ENCODE data around the gene TMCC3. TPM values are rescaled to one million over a fixed set of nuclear protein-coding genes. Genes with fewer than 3 reads are reported as not detected.

Gene TMCC3
- total RNA-seq, 2 donors from 2014 or later: 13.5 to 15.4 TPM

- no peak for DNase-seq (ENCODE audit: low spot score)
- Histone ChIP-seq H3K4me1 (replicated peaks) (no peaks in the 10 kb centered on the region), H3K27ac (no peak overlapping the region), H3K4me3 (no peak overlapping the region), H3K27me3 (replicated peaks; ENCODE audit: insufficient read depth) (no peaks in the 10 kb centered on the region), H3K36me3 (no peaks in the 10 kb centered on the region), H3K9me3 (no peaks in the 10 kb centered on the region)
- WGBS: 95% methylated on average over 6 of the region's 6 CpGs
- TF ChIP-seq POLR2A (IDR thresholded peaks at IDR 0.05): no peak
- TF ChIP-seq CTCF (IDR thresholded peaks at IDR 0.05): no peak
- no peak for TF ChIP-seq POLR2AphosphoS5 (IDR thresholded peaks at IDR 0.05)
- intact Hi-C loops (cut with DNase I): loop anchor here (5.0 kb wide), 1 partner anchor 384 kb away; the partner anchor contains the start of gene PLXNC1
These were observed 119.1 kb downstream of the TMCC3 start for GRCh38 chr12:94531196-94531720.

GRCh38 chr12:94525951-94526350 is 124.4 kb downstream of the TMCC3 start:
- no peak overlapping the region for H3K27ac ChIP-seq
- no peaks in the 10 kb centered on the region for H3K36me3 ChIP-seq
- TF ChIP-seq CTCF (IDR thresholded peaks at IDR 0.05): no peak
- H3K27me3 ChIP-seq (replicated peaks; ENCODE audit: insufficient read depth): no peaks in the 10 kb centered on the region
- H3K4me1 ChIP-seq (replicated peaks): no peaks in the 10 kb centered on the region
- intact Hi-C loops (cut with DNase I): no loop called here
- 55% methylated on average over 2 of the region's 2 CpGs for WGBS
- no peak overlapping the region for H3K4me3 ChIP-seq
- DNase-seq (ENCODE audit: low spot score): no peak
- H3K9me3 ChIP-seq: no peaks in the 10 kb centered on the region

Small RNA genes lying within 50 kb of the gene (microRNA-seq; reads per million reads assigned to microRNA genes)
- gene MIR5700: not detected

Small RNA genes lying within 50 kb of the gene (small RNA-seq; reads per million reads assigned to genes)
- 0 reads per million in 2 donors for gene LSM3P2
- gene MIR5700: 0 reads per million in 2 donors

Other genes with a start within 250 kb of the TMCC3 start
- 10 to 100 TPM in 1 of 2 donors, 1 to 10 TPM in 1; 6.8 to 26.5 TPM for gene CEP83, start 190.7 kb downstream of the TMCC3 start, total RNA-seq

Measured in prostate gland (tissue), 2 donors.